ENCODE data around the gene LUM. TPM values are rescaled to one million over a fixed set of nuclear protein-coding genes. Genes with fewer than 3 reads are reported as not detected.
A peak's percentile ranks its signal among the peaks of the same experiment; 100 is the strongest.

Gene LUM
- total and polyA plus RNA-seq, 2 of the 4 experiments (the other 2 are of a cell fraction) = 50.0 to 70.5 TPM

DNA sequence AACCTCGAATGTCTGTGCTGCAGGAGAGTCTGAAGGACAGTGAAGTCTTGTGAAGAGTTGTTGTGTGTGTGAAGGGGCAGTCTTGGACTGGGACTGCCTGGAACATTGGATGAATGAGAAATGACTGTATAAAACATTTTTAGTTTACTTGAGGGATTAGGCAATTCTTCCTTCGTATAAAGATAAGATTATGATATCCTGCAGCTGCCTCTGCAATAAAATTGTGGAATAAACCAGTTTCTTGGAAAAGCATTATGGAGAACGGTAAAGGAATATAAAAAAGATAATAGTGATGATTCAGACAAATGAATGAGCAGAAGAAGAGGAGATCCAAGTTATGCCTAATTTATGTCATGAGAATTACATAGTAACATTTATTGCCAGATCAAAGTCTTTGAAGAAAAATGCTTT is 30.9 kb upstream of the LUM start:
- Histone ChIP-seq H3K56ac (ENCODE audit: extremely low read depth, insufficient read depth, low read length) (peak overlapping the region; percentile 58; the same call in 1 of the 2 replicates), H3K4me1 (ENCODE audit: control insufficient read depth, insufficient read depth, low read length) (peaks cover 16% of the 10 kb centered on the region), H3K23ac (ENCODE audit: low read depth, low read length) (no peak overlapping the region), H3K27ac (ENCODE audit: insufficient read depth, low read length) (peak overlapping the region; percentile 85; the same call in 1 of the 2 replicates), H3K9me1 (ENCODE audit: insufficient read depth, low read length) (peaks cover 8% of the 10 kb centered on the region), H3K14ac (replicated peaks; ENCODE audit: low read depth, low read length) (0 out of 2 replicates have a peak overlapping the region, but pooled peaks have one; percentile 1), H3K27me3 (ENCODE audit: control insufficient read depth, insufficient read depth, low read length) (no peaks in the 10 kb centered on the region), H3K36me3 (ENCODE audit: control insufficient read depth, insufficient read depth, low read length) (peaks cover 20% of the 10 kb centered on the region), H3K4me3 (ENCODE audit: insufficient read depth, low read depth, low read length) (no peak overlapping the region), H3K79me1 (ENCODE audit: low read depth in 1 of 2, low read length in 2 of 2) (peaks cover 0 to 4% of the 10 kb centered on the region in 2 experiments; a peak in 1 of 4 replicates), H4K20me1 (ENCODE audit: insufficient read depth, low read length) (no peaks in the 10 kb centered on the region), H2BK20ac (ENCODE audit: low read depth, low read length) (peak overlapping the region; percentile 23), H2AK5ac (ENCODE audit: low read depth, low read length) (no peak overlapping the region), H2BK15ac (ENCODE audit: low read depth, low read length) (peak overlapping the region; percentile 17; the same call in 1 of the 3 replicates), H2BK5ac (ENCODE audit: low read depth, low read length, poor library complexity, severe bottlenecking) (peak overlapping the region; percentile 96), H4K91ac (ENCODE audit: insufficient read depth, low read depth, low read length) (peak overlapping the region; percentile 49), H3K4ac (ENCODE audit: low read depth, low read length) (peak overlapping the region; percentile 56), H2AK9ac (replicated peaks; ENCODE audit: low read depth, low read length, poor library complexity) (no peak overlapping the region), H3K9me3 (ENCODE audit: control insufficient read depth, insufficient read depth, low read length) (no peaks in the 10 kb centered on the region), H3K9ac (ENCODE audit: low read depth, low read length) (no peak overlapping the region), H3K4me2 (ENCODE audit: low read depth, low read length) (peak overlapping the region; percentile 13; the same call in 1 of the 2 replicates), H3K18ac (ENCODE audit: low read depth, low read length) (peak overlapping the region; percentile 74), H2BK120ac (ENCODE audit: low read depth, low read length) (peak overlapping the region; percentile 93), H4K5ac (ENCODE audit: low read depth, low read length) (peak overlapping the region; percentile 59; the same call in 1 of the 2 replicates), H4K8ac (ENCODE audit: low read depth in 2 of 2, low read length in 2 of 2) (peak overlapping the region; percentile 28 to 83; a peak in 3 of 4 replicates), H2AFZ (replicated peaks; ENCODE audit: low read length, poor library complexity) (no peak overlapping the region)
- ChIA-PET CTCF (no interaction called here), POLR2A (ENCODE audit: unreplicated experiment) (no interaction called here)
- in situ Hi-C loops (cut with MboI; ENCODE audit: low sequenced_read_pairs) (loop anchor here (10.0 kb wide), 1 partner anchor 157 kb away; no protein-coding TSS in a partner anchor), dilution Hi-C loops (cut with HindIII; ENCODE audit: low sequenced_read_pairs, unreplicated experiment) (no loop called here), intact Hi-C loops (cut with micrococcal nuclease) (no loop called here)
- DNase-seq (peak; percentile 63), ATAC-seq (ENCODE audit: low read depth) (peak; percentile 35)
- no CpG with 5 or more reads among the region's 3 CpGs for WGBS, 2 experiments (ENCODE audit: extremely low coverage in 2 of 2, insufficient read length in 1 of 2)
- no TSS peak for BruUV-seq (replicated peaks)
- TF ChIP-seq NFE2L2 (IDR thresholded peaks at IDR 0.05; ENCODE audit: low read depth, low read length) (no peak), CEBPB (IDR thresholded peaks at IDR 0.05; ENCODE audit: low read depth, low read length) (peak; percentile 80), MAFK (IDR thresholded peaks at IDR 0.05; ENCODE audit: low read depth, low read length) (0 out of 2 replicates have a peak, but pooled peaks have one; percentile 22), CTCF (conservative IDR thresholded peaks at IDR 0.05; ENCODE audit: low read depth, low read length) (no peak), FOS (IDR thresholded peaks at IDR 0.05; ENCODE audit: low read depth, low read length) (no peak)
